BE2C (cell line): Measurements from ENCODE around the gene PIGL.
"Not testable (repeated sequence)": the region's sequence is repeated elsewhere in the genome, so short reads cannot be mapped to it uniquely, and the experiment has no call there.

Experiments
- DNase-seq: peaks from one replicate; pipeline ENCODE4 v3.0.0-alpha.2; 2020
- H3K27me3 ChIP-seq: fragments of 250-450 bp; sonication (Bioruptor Pico); 2 replicates; pipeline ENCODE4 v1.5.1; 2020; ENCODE audit warnings: mild to moderate bottlenecking
- H3K36me3 ChIP-seq: fragments of 250-450 bp; sonication (Bioruptor Pico); 2 replicates; pipeline ENCODE4 v1.5.1; 2020; ENCODE audit warnings: mild to moderate bottlenecking
- H3K4me1 ChIP-seq: fragments of 250-450 bp; sonication (Bioruptor Pico); 2 replicates; pipeline ENCODE4 v1.5.1; 2020
- H3K4me3 ChIP-seq: 2 replicates; pipeline ENCODE4 v1.5.1; 2011; ENCODE audit warnings: low read depth, low read length
- H3K9me3 ChIP-seq: fragments of 250-450 bp; sonication (Bioruptor Pico); 2 replicates; pipeline ENCODE4 v1.5.1; 2020
- CTCF ChIP-seq: IDR thresholded peaks from 2 replicates; pipeline ENCODE4 v1.5.1; 2012; ENCODE audit warnings: mild to moderate bottlenecking, low read depth, low read length

PIGL gene

GRCh38 chr17:16190703-16191360 is 26.2 kb upstream of the PIGL start:
- TF ChIP-seq CTCF = no peak
- H3K4me3 ChIP-seq = no peak overlapping the region
- no peaks in the 10 kb centered on the region for H3K36me3 ChIP-seq
- H3K27me3 ChIP-seq = no peaks in the 10 kb centered on the region
- H3K9me3 ChIP-seq = no peaks in the 10 kb centered on the region
- DNase-seq = no peak
- H3K4me1 ChIP-seq = no peaks in the 10 kb centered on the region

- H3K9me3 ChIP-seq = no peaks in the 10 kb centered on the region
- no peaks in the 10 kb centered on the region for H3K4me1 ChIP-seq
- H3K27me3 ChIP-seq = no peaks in the 10 kb centered on the region
- DNase-seq = no peak
- no peaks in the 10 kb centered on the region for H3K36me3 ChIP-seq
- no peak overlapping the region for H3K4me3 ChIP-seq
- no peak for TF ChIP-seq CTCF
Observed at GRCh38 chr17:16191604-16192003, 25.4 kb upstream of the PIGL start.

DNA sequence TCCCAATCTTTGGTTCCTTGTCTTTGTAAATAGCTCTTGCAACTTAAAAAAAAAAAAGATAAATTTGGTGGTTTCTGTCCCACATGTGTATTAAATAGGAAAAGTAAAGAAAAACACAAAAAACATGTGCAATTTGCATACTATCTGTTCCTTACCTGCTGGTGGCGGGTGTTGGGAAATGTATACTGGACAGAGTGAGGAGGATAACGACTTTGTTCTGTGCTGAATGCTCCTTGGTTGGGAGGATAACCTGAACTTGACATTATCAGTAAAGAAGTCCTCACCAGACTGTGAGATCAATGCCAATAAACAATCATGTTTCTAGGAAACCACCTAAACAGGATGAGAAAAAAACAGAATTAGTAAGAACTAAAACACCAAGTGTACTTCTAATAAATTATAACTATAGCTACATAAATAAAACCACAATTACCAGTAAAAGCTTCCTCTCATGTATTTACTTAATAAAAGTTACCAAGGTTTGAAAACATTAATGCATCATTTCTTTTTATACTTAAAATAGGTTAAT is 22.6 kb upstream of the PIGL start:
- DNase-seq, H3K27me3 ChIP-seq: not testable (repeated sequence)

GRCh38 chr17:16197276-16197675 is 19.7 kb upstream of the PIGL start:
- Histone ChIP-seq H3K9me3 (no peaks in the 10 kb centered on the region), H3K27me3 (no peaks in the 10 kb centered on the region), H3K4me3 (no peak overlapping the region), H3K4me1 (no peaks in the 10 kb centered on the region), H3K36me3 (no peaks in the 10 kb centered on the region)
- DNase-seq = no peak
- no peak for TF ChIP-seq CTCF

More for the DNA sequence above, 22.6 kb upstream of the PIGL start:
- not testable (repeated sequence) for H3K4me1 ChIP-seq, H3K36me3 ChIP-seq, H3K9me3 ChIP-seq, H3K4me3 ChIP-seq

GRCh38 chr17:16199093-16199492 is 17.9 kb upstream of the PIGL start:
- no peak overlapping the region for H3K4me3 ChIP-seq
- DNase-seq = no peak

GRCh38 chr17:16201693-16202131 is 15.3 kb upstream of the PIGL start:
- not testable (repeated sequence) for H3K9me3 ChIP-seq, DNase-seq, H3K27me3 ChIP-seq, H3K4me3 ChIP-seq, H3K36me3 ChIP-seq, H3K4me1 ChIP-seq

More at GRCh38 chr17:16199093-16199492, 17.9 kb upstream of the PIGL start:
- no peaks in the 10 kb centered on the region for H3K27me3 ChIP-seq
- H3K36me3 ChIP-seq = no peaks in the 10 kb centered on the region
- no peak for TF ChIP-seq CTCF
- no peaks in the 10 kb centered on the region for H3K9me3 ChIP-seq
- H3K4me1 ChIP-seq = no peaks in the 10 kb centered on the region

- DNase-seq, H3K27me3 ChIP-seq, H3K9me3 ChIP-seq, H3K4me3 ChIP-seq, H3K36me3 ChIP-seq, H3K4me1 ChIP-seq: not testable (repeated sequence)
Observed at GRCh38 chr17:16202554-16203500, 14.2 kb upstream of the PIGL start.

- H3K4me3 ChIP-seq, DNase-seq, H3K27me3 ChIP-seq, H3K4me1 ChIP-seq, H3K36me3 ChIP-seq, H3K9me3 ChIP-seq: not testable (repeated sequence)
Observed at GRCh38 chr17:16204763-16205162, 12.2 kb upstream of the PIGL start.
